Measurements from ENCODE around the gene PPM1E. TPM values are rescaled to one million over a fixed set of nuclear protein-coding genes. Genes with fewer than 3 reads are reported as not detected.

The PPM1E gene
- total and polyA plus RNA-seq, 2 of the 8 experiments (the other 6 are each of a cell fraction or from before 2014, with no cell fraction given), result 5.0 to 10.4 TPM

DNA sequence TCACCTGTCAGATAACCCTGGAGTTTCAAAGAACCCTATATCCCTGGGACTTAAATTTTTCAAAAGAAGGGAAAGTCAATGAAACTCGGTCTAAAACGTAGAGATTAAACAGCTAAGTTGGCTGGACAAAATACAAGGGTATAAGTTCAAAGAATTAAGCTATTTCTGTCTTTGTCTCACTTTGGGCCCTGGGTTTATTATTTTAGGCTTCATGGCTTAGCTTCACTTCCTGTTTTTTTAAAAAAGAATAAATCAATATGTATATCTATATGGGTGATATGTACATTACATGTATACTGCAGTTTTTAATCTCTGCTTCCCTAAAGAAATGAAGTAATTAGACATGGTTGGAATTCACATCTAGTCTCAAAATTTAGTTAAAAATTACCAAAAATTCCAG, 218.7 kb downstream of the PPM1E start:
- Histone ChIP-seq H3K27ac (ENCODE audit: low read depth, low read length) (no peak overlapping the region), H4K8ac (ENCODE audit: extremely low read depth, insufficient read depth, low read length) (no peak overlapping the region), H2BK12ac (ENCODE audit: low read depth, low read length) (no peak overlapping the region), H3K9me3 (ENCODE audit: insufficient read depth in 2 of 2, low read depth in 1 of 2, low read length in 1 of 2) (no peaks in the 10 kb centered on the region), H3K23me2 (ENCODE audit: low read depth, low read length) (no peaks in the 10 kb centered on the region), H2BK15ac (ENCODE audit: low read length) (no peak overlapping the region), H3K23ac (ENCODE audit: insufficient read length) (no peak overlapping the region), H2AK5ac (ENCODE audit: low read depth, low read length) (no peak overlapping the region), H2BK20ac (ENCODE audit: low read length) (no peak overlapping the region), H3K79me2 (ENCODE audit: control insufficient read depth in 1 of 2, insufficient read depth in 2 of 2, low read length in 2 of 2) (no peaks in the 10 kb centered on the region), H3K14ac (ENCODE audit: insufficient read length) (no peak overlapping the region), H3K4me2 (ENCODE audit: insufficient read depth in 1 of 2, low read depth in 2 of 2, low read length in 2 of 2) (no peak overlapping the region), H3K36me3 (ENCODE audit: control insufficient read depth in 2 of 4, insufficient read depth in 4 of 4, low read length in 3 of 4) (no peaks in the 10 kb centered on the region), H3K27me3 (replicated peaks in 1 of 4; ENCODE audit: control insufficient read depth in 3 of 4, extremely low read depth in 1 of 4, insufficient read depth in 3 of 4, low read length in 3 of 4) (no peaks in the 10 kb centered on the region), H4K5ac (ENCODE audit: insufficient read length, low read depth, low read length) (no peak overlapping the region), H3K4ac (replicated peaks; ENCODE audit: insufficient read length, low read depth, low read length) (no peak overlapping the region), H3K9ac (replicated peaks in 1 of 4; ENCODE audit: extremely low read depth in 1 of 4, low read depth in 3 of 4, low read length in 3 of 4) (no peak overlapping the region), H4K91ac (replicated peaks; ENCODE audit: insufficient read length, low read length) (no peak overlapping the region), H3K56ac (replicated peaks; ENCODE audit: insufficient read length, low read depth, low read length) (no peak overlapping the region), H3K4me3 (ENCODE audit: extremely low read depth in 1 of 4, insufficient read depth in 2 of 4, low read depth in 3 of 4, low read length in 4 of 4) (no peak overlapping the region), H2BK120ac (replicated peaks; ENCODE audit: low read depth, low read length) (no peak overlapping the region), H2BK5ac (ENCODE audit: low read depth, low read length) (no peak overlapping the region), H2AFZ (ENCODE audit: low read length) (no peak overlapping the region), H3K18ac (ENCODE audit: extremely low read depth, low read length) (no peak overlapping the region), H4K20me1 (replicated peaks in 1 of 2; ENCODE audit: control insufficient read depth in 1 of 2, insufficient read depth in 2 of 2, low read length in 2 of 2) (no peaks in the 10 kb centered on the region), H3K79me1 (ENCODE audit: low read depth, low read length) (no peaks in the 10 kb centered on the region), H3K4me1 (replicated peaks in 1 of 4; ENCODE audit: control insufficient read depth in 3 of 4, insufficient read depth in 4 of 4, low read length in 3 of 4) (peaks cover 0 to 3% (median under 1%) of the 10 kb centered on the region in 4 experiments; a peak in 1 of 7 replicates)
- 93% methylated on average over 2 of the region's 2 CpGs; no CpG with 5 or more reads in 1 of the 2 experiments for WGBS, 2 experiments (ENCODE audit: extremely low coverage in 1 of 2, insufficient coverage in 1 of 2, insufficient read length in 1 of 2, insufficient replicate concordance in 2 of 2, low coverage in 1 of 2, low lambda C conversion rate in 2 of 2, missing lambda C conversion rate in 1 of 2)
- POLR2A ChIA-PET (ENCODE audit: partially characterized antibody), result no interaction called here
- DNase-seq (ENCODE audit: low read depth in 1 of 2, low spot score in 2 of 2), result no peak
- CTCF ChIA-PET (ENCODE audit: partially characterized antibody), result interaction anchor here (1.4 kb wide), 1 partner anchor 396 kb away, joined by 3 read pairs; no protein-coding TSS in a partner anchor
- no peak for FAIRE-seq
- TF ChIP-seq RNF2 (IDR thresholded peaks at IDR 0.05; ENCODE audit: borderline replicate concordance, low read depth, low read length, missing control alignments, poor library complexity, severe bottlenecking), result no peak
- TF ChIP-seq SAP30 (IDR thresholded peaks at IDR 0.05; ENCODE audit: insufficient read depth, insufficient replicate concordance, low read length), result no peak
- no peak for TF ChIP-seq SIN3A (conservative IDR thresholded peaks at IDR 0.05 in 1 of 2, IDR thresholded peaks at IDR 0.05 in 1 of 2; ENCODE audit: low read depth in 1 of 2, low read length in 2 of 2)
- no peak for TF ChIP-seq BRCA1 (IDR thresholded peaks at IDR 0.05; ENCODE audit: low read depth, low read length)
- TF ChIP-seq, protein P1, sequence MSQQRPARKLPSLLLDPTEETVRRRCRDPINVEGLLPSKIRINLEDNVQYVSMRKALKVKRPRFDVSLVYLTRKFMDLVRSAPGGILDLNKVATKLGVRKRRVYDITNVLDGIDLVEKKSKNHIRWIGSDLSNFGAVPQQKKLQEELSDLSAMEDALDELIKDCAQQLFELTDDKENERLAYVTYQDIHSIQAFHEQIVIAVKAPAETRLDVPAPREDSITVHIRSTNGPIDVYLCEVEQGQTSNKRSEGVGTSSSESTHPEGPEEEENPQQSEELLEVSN (IDR thresholded peaks at IDR 0.05), result no peak
- no peak for TF ChIP-seq KDM5A (IDR thresholded peaks at IDR 0.05; ENCODE audit: low read length)
- TF ChIP-seq CHD2 (IDR thresholded peaks at IDR 0.05; ENCODE audit: low read length), result no peak
- TF ChIP-seq EZH2 (IDR thresholded peaks at IDR 0.05; ENCODE audit: low read depth, low read length, severe bottlenecking), result no peak
- TF ChIP-seq JUN (IDR thresholded peaks at IDR 0.05; ENCODE audit: low read depth, low read length), result no peak
- no peak for TF ChIP-seq CBX5 (IDR thresholded peaks at IDR 0.05; ENCODE audit: low read depth, low read length)
- TF ChIP-seq, protein P2, sequence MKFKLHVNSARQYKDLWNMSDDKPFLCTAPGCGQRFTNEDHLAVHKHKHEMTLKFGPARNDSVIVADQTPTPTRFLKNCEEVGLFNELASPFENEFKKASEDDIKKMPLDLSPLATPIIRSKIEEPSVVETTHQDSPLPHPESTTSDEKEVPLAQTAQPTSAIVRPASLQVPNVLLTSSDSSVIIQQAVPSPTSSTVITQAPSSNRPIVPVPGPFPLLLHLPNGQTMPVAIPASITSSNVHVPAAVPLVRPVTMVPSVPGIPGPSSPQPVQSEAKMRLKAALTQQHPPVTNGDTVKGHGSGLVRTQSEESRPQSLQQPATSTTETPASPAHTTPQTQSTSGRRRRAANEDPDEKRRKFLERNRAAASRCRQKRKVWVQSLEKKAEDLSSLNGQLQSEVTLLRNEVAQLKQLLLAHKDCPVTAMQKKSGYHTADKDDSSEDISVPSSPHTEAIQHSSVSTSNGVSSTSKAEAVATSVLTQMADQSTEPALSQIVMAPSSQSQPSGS (IDR thresholded peaks at IDR 0.05; ENCODE audit: low read length), result no peak

Measured in H1 (cell line).